T-helper 2 cell (primary cell): ENCODE measurements around the gene AFF3.
"Not testable (repeated sequence)": the region's sequence is repeated elsewhere in the genome, so short reads cannot be mapped to it uniquely, and the experiment has no call there.

ENCODE experiments used
- DNase-seq, 5 experiments: peaks; one replicate each; pipeline versions ENCODE4 v3.0.0 to v3.0.0-alpha.2; 2012 to 2022

The AFF3 gene

DNA sequence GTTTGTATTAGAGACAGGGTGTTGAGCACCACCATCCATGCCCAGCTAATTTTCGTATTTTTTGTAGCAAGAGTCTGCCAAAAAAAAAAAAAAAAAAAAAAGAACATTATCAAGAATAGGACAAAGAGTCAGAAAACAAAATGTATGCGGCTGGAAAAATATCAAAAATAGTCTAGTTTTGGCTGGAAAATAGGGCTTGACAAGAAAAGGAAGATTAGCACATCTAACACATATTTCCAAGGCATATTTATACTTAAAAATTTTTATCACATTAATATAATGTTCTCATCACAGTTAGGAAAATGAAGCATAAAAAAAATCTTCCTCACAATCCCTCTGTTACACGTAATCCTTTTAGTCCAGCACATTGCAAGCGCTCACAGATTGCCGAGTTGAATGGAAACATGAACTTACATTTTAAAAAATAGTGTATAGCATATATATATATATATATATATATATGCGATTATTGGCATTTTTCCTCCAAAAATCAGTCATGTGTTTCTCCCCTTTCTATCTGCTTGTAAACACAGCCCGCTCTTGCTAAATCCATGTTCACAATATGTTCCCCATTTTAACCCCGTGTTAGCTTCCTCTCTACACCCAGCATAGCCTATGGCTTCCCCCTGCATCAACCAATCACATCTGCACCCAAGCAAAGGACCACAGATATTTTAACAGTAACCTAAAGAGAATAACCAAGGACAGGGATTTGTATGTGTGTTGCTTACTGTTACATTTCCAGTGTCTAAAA is 183.0 kb downstream of the AFF3 start:
- DNase-seq = no peak

DNA sequence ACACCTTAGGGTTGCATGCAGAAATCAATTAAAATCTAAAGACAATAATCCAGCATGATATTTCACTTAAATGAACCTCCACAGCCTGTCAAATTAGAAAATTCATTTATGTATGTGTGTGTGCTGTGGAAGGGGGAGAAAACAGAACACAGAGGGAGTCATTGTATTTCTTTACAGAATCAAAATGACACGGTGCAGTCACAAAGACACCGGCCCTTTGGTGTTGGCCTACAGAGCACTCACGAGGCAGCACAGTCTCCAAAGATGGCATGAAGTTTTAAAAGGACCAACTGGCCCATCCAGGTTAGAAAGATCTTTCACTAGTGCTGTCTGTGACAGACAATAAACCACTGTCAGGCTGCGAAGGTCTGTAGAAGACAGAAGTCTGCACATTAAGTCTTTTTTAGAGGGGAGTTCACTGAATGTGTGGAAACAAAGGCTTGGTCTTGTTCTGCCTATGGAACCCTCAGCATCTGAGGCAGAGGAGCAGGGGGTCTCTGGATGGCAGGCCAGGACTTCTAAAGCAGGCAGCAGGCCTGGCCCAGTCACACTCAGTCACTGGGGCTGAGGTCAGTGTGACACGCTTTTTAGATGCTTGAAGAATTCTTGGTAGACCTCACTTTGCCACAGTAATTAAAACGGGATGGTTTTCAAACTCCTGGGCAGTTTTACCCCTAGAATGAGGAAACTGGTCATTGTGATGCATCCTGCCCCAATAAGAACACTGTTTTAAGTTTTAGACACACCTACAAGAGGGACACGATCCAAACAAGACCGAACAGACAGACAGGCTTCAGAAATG is 184.9 kb downstream of the AFF3 start:
- no peak for DNase-seq

DNA sequence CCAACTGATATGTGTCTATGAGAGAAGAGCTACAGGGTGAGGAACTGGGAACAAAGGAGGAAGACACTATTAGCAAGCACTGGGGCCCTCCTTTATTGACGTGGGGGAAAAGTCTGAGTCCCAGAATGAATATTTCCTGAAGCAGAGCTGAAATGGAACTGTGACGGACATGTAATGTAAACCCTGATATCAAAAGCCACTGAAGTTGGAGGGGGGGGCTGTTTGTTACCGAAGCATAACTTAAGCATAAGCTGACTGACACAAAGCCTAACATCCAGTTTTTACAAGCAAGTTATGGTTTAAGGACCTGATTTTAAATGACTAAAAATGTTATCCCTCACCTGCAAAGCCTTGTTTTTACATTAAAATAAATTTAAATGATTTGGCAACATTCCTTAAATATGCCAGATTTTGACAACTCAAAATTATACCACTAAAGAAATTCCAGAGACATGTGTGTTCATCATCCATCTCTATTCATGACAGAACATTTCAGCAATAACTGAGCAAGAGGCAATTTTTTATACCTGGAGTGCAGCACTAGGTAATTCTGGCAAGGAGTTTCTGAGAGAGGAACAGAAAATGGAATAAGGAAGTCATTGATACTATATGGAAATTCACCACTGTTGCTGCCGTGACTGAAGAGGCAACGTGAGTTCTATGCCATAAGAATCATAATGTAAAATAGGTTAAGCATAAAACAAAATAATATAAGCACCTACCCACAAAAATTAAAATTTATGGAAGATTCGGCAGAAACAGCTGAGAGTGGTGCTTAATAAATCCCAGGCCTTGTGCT is 186.0 kb downstream of the AFF3 start:
- DNase-seq = no peak

DNA sequence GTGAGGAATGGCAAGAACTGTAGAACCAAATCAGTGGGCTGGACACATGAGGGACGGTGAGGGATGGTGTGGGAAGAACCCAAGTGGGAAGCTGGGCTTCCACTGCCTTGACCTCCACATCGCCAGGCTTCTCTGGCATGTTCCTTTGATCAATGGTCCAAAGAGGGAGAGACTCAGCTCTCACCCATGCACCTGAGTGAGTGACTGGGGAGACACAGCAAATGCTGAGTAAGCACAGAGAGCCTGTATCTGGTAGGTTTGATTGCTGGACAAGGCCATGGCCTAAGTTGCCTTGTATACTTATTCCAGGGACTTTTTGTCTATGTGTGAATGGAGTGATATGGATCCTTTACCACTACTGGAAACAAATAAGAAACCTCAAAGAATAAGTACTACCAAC is 188.6 kb downstream of the AFF3 start:
- no peak for DNase-seq

DNA sequence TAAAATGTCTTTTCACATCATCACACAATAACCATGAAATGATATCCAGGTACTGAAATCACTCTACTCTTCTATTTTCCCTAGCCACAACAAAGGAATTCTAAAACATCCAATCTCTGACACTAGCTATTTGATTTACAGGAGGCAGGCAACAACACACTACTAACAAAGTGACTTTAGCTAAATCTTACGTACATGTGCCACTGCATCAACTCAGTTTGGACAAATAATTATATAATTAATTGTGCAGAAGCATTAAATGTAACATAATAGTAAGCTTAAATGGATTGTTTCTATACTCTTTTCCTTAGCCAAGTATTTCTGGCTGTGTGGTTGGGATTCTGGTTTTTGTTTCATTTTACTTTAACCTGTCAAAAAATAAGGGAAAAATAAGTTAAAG is 192.4 kb downstream of the AFF3 start:
- DNase-seq = no peak

DNA sequence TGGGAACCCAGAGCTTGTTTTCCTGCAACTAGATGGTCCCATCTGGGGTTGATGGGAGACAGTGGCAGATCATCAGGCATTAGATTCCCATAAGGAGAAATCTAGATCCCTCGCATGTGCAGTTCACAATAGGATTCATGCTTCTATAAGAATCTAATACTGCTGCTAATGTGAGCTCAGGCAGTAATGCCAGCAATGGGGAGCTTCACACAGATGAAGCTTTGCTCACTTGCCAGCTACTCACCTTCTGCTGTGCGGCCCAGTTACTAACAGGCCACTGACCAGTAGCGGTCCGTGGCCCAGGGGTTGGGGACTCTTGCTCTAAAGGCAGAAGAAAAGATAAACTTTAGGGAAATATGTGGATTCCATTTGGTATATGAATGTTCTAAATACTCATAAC is 192.9 kb downstream of the AFF3 start:
- DNase-seq = no peak

DNA sequence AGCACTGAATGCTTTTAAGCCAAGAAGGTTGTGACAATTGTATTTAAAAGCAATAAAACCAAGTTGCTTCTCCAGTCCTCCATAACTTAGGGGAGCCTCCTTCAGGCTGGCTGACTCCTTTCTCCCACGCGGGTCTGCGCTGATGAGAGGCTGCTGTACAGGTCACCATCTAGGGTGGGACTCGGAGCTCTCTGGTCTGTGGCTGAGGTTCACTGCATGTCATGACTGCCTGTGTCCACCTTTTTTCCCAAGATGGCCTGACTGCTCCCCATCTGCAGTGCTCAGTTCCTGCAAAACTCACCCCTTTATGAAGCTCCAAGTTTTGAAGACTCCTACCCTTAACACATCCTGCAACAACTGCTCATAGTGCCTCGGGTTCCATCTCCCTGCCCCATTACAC is 194.4 kb downstream of the AFF3 start:
- no peak for DNase-seq

DNA sequence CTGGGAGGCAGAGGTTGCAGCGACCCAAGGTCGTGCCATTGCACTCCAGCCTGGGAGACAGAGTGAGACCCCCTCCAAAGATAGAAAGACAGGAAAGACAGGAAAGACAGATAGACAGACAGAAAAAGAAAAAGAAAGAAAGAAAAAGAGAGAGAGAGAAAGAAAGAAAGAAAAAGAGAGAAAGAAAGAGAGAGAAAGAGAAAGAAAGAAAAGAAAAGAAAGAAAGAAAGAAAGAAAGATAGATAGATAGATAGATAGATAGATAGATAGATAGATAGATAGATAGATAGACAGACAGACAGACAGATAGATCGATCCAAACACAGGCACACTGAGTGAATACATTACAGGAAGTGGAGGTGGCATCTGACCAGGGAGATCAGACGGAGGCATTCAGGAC is 195.0 kb downstream of the AFF3 start:
- not testable (repeated sequence) for DNase-seq

DNA sequence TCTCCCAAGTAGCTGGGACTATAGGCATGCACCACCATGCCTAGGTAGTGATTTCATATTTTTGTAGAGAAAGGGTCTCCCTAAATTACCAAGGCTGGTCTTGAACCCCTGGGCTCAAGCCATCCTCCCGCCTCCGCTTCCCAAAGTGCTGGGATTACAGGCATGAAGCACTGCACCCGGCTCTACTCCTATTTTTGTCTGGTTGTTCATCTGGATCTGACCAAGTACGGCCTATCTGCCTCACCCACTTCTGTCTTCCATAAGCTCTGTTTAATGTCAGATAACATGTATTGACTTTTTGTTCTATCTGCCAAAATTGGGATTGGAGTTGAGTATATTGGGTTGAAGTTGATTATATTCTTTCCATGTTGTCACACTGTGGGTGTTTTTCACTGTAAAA is 198.4 kb downstream of the AFF3 start:
- no peak for DNase-seq

DNA sequence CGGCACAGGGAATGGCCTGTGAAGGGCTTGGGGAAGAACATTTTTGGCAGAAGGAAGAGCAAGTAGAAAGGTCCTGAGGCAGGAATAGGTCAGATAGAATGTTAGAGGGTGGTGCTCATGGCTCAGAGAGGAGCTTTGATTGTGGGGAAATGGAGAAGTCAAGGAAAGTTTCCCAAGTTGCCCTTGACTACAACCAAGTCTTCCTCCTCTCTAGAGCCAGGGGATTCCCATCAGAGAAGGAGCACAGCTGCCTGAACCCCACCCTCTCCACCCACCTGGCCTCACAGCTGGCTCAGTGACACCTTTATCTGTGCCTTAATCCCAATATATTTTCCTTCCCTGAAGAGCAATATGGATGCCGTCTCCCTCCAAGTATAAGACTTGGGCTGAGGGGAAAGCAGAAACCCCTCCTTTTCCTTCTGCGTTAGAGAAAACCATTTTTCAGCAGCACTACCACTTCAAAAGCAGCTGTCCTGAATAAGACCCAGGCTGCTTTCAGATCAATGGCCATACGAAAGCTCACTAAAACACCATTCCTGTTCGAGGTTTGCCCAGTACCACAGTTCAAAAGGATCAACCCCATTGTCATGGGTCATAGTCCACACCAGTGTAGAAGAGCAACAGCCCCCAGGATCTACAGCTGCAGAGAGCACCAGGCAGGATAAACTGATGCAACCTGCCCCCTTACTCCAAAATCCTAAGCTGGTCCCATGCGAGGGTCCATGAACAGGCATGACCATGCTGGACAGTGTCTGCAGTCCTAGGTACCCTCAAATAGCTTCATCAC is 199.6 kb downstream of the AFF3 start:
- DNase-seq = no peak

DNA sequence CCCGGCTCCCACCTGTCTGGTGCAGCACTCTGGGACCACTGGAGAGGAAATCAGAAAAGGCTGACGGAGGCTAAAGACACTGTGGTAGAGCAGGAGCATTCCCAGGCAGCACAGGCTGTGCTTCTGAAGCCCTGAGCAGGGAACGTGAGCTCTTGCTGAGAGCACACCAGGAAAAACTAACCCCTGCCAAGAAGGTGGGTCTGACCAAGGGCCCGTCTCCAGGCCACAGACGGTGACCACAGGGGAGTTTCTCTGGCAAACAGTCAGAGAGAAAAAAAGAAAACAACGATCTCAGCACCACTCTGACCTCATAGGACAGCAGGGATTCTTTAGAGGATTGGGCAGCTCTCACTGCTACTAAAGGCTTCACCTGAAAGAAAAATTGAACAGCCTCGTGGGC is 201.4 kb downstream of the AFF3 start:
- DNase-seq = no peak

DNA sequence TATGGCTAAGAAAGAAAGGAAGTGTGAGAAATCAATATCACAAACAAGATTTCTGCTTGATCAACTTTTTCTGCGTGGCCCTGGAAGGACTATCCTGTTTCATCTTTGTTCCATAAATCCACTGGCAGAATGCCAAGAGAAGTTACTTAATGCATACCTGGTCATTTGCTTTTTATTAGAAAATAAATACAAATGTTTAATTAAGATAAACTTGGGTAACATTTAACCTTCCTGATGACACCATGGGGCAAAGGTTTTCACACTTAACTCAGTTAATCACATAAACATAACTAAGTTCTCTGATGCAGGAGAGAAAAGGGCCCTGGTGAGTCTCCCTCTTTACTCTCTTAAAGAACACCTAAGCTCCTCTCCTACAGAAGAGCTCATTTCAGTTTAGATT is 203.3 kb downstream of the AFF3 start:
- DNase-seq = no peak

DNA sequence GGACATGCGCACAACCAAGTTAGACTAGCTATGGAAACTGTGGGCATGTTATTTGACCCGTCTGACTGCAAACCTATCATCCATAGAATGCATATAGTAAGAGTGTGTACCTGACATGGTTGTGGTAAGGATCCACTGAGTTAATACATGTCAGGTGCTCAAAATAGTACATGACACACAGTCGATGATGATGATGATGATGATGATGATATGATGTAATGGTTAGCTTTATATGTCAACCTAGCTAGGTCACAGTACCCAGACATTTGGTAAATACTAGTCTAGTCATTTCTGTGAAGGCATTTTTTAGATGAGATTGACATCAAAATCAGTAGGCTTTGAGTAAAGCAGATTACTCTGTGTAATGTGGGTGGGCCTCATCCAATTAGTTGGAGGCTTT is 204.1 kb downstream of the AFF3 start:
- no peak for DNase-seq

DNA sequence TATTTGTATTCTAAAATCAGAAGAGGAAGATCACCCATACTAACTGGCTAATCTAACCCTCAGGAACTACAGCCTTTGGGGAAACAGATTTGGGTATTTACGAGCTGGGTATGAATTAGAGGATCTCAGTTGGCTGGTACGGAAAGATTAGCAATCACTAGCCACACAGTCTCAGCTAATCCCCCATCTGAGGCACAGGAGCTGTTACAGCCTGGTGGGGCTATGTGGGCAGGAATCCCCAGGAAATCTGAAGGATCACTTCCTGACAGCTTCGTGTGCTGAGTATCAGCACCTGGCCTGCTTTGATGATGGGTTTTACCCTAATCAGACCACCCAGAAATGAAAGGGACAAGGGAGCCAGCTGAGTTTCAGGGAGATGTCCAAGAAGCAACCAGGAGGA is 206.3 kb downstream of the AFF3 start:
- no peak for DNase-seq

DNA sequence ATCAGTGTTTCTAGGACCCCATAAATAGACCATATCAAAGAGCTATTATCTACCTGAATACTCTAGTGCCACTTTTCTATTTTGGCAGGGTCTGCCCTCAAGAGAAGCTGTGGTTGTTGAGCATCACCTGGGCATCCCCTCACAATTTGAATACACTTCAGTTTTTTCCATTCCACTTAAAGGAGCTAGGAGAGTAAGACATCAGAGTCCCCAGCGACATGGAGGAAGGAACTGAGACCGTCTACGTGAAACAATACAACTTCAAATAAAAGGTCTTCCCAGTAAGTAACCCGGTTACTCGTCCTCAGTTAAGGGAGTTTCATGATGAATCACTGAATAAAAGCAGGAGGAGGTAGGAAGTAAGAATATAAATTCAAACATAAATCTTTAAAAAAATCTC is 206.7 kb downstream of the AFF3 start:
- DNase-seq = no peak

DNA sequence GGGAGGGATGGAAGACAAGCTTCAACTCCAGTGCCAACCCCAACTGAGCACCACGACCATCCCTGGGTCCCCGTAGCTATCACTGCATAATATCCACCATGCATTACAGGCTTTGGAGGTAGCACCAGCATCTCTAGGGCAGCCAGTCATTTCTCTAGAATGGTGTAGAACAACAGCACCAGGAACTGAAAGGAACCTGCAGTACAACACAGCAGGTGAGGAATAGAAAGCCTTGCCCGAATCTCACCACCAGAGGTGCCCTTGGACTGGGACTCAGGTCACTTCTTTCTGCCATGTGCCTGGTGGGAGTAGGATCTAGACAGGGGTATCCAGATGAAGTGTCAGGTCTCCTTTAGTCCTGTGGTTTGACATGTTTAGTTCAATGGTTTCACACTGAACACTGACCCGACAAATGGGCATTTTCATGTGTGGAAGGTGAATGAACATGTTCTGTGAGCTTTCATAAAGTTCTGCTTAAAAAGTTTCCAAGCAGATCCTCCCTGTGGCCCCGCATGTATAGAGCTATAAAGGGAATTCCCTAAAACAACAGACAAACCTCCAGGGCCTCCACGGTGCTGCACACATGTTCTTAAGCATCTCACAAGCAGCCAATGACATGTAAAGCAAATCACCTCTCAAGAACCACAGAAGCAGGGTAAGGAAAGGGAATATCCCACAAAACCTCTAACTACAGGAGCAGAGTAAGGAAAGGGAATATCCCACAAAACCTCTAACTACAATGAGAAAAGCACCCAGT is 208.3 kb downstream of the AFF3 start:
- no peak for DNase-seq

DNA sequence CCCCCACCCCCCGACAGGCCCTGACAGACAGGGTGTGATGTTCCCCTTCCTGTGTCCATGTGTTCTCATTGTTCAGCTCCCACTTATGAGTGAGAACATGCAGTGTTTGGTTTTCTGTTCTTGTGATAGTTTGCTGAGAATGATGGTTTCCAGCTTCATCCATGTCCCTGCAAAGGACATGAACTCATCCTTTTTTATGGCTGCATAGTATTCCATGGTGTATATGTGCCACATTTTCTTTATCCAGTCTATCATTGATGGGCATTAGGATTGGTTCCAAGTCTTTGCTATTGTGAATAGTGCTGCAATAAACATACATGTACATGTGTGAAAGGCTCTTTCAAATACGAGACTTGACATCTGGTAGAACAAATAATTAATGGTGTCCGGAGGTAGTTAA is 208.9 kb downstream of the AFF3 start:
- not testable (repeated sequence) for DNase-seq

DNA sequence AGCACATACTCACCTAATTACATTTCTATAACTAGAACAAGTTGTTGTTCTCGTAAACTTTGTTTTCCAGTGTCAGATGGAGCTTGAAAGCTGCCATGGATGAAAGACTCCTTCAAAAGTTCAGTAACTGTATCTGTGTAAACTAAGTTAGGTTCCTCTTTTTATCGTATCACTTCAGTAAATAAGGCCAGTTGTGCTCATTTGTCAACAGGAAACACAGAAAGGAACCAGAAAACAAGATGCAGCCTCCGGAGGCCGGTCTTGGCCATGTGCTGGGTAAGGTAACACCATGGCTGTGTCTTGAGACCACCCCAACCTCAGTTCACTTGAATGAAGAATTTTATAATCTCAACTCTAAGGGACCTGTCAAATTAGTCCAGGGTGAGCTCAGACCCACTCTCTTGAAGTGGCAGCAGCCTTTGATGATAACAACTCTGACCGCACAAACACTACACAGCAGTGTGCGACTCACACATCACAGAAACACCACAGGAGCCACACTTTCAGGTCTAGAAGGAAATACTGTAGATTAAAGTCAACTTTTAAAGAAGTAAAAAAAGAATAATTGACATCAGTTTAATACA is 213.8 kb downstream of the AFF3 start:
- no peak for DNase-seq

DNA sequence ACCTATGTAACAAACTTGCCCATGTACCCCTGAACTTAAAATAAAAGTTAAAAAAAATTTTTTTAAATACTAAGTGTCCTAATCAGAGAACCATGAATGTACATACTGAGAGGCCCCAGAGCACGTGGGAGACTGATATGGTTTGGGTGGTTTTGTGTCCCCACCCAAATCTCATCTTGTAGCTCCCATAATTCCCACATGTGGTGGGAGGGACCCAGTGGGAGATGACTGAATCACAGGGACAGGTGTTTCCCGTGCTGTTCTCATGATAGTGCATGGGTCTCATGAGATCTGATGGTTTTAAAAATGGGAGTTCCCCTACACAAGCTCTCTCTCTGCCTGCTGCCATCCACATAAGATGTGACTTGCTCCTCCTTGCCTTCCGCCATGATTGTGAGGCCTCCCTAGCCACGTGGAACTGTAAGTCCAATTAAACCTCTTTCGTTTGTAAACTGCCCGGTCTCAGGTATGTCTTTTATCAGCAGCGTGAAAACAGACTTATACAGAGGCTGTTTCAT is 214.6 kb downstream of the AFF3 start:
- not testable (repeated sequence) for DNase-seq

DNA sequence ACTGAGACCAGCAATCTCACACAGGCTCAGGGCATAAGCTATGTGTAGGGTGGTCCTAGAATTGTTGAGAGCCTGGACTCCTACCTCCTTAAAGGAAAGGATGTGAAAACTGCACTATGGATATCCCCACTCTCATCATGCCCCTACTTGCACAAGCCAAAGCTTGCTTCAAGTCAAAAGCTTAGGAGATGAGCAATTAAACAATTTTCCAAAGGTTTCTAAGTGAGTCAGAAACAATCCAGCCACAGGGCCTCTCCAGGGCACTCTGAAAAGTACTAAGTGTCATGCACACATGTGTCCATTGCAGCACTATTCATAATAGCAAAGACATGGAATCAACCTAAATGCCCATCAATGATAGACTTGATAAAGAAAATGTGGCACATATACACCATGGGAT is 215.4 kb downstream of the AFF3 start:
- DNase-seq = no peak

DNA sequence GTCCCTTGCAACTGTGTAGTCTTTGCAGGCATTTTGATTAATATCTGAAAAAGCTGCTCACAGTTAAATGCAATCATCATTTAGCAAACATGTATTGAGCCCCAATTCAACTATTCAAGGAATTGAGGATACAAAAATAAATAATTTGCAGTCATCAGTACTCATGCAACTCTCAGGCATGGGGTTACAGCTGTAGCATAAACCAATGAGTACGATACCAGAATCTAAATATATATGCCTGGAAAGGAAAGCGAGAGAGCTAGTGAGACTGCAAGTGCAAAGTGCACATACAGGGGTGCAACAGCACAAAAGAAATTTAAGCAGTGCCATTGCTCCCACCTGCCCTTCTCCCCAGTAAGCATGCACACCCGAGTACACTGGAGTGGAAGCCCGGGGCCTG is 216.4 kb downstream of the AFF3 start:
- DNase-seq = no peak
